MM.1S (cell line): Measurements from ENCODE around the gene NR1D2.
A peak's percentile ranks its signal among the peaks of the same experiment; 100 is the strongest.

Experiments used
- DNase-seq: peaks from one replicate; pipeline ENCODE4 v3.0.0-alpha.2; 2015
- H2AFZ ChIP-seq: fragments of 300-600 bp; sonication (generic); 2 replicates; pipeline ENCODE4 v1.6.0; 2016; ENCODE audit warnings: antibody characterized with exemption, low read length
- H3F3A ChIP-seq: fragments of 300-600 bp; sonication (generic); 2 replicates; pipeline ENCODE4 v1.6.1; 2016; ENCODE audit warnings: mild to moderate bottlenecking, antibody characterized with exemption, low read length, moderate library complexity, mixed read lengths; ENCODE audit not compliant: insufficient read depth
- H3K27ac ChIP-seq: fragments of 300-600 bp; sonication (generic); 2 replicates; pipeline ENCODE4 v1.5.1; 2016; ENCODE audit warnings: mild to moderate bottlenecking, low read length
- H3K27me3 ChIP-seq: fragments of 300-600 bp; sonication (generic); replicated peaks from 2 replicates; pipeline ENCODE4 v1.6.0; 2016; ENCODE audit warnings: low read length; ENCODE audit not compliant: insufficient read depth
- H3K36me3 ChIP-seq: fragments of 300-600 bp; sonication (generic); replicated peaks from 2 replicates; pipeline ENCODE4 v1.6.1; 2016; ENCODE audit warnings: mild to moderate bottlenecking, low read length, mixed read lengths; ENCODE audit not compliant: insufficient read depth
- H3K4me1 ChIP-seq: fragments of 300-600 bp; sonication (generic); 2 replicates; pipeline ENCODE4 v1.6.1; 2016; ENCODE audit warnings: low read length, mixed read lengths
- H3K4me2 ChIP-seq: fragments of 300-600 bp; sonication (generic); 2 replicates; pipeline ENCODE4 v1.6.0; 2016; ENCODE audit warnings: low read depth, low read length
- H3K4me3 ChIP-seq: fragments of 300-600 bp; sonication (generic); 2 replicates; pipeline ENCODE4 v1.5.1; 2016; ENCODE audit warnings: low read length, mixed read lengths
- H3K79me2 ChIP-seq: fragments of 300-600 bp; sonication (generic); 2 replicates; pipeline ENCODE4 v1.6.1; 2016; ENCODE audit warnings: mixed run types, low read length, mixed read lengths
- H3K9ac ChIP-seq: fragments of 300-600 bp; sonication (generic); 2 replicates; pipeline ENCODE4 v1.6.1; 2016; ENCODE audit warnings: low read length, mixed read lengths
- H3K9me2 ChIP-seq: fragments of 300-600 bp; sonication (generic); replicated peaks from 2 replicates; pipeline ENCODE4 v1.6.1; 2016; ENCODE audit warnings: mild to moderate bottlenecking, low read length, mixed read lengths; ENCODE audit not compliant: insufficient read depth
- H3K9me3 ChIP-seq: fragments of 300-600 bp; sonication (generic); replicated peaks from 2 replicates; pipeline ENCODE4 v1.6.1; 2016; ENCODE audit warnings: mild to moderate bottlenecking, low read length, mixed read lengths; ENCODE audit not compliant: insufficient read depth
- H4K20me1 ChIP-seq: fragments of 300-600 bp; sonication (generic); 2 replicates; pipeline ENCODE4 v1.6.1; 2016; ENCODE audit warnings: mild to moderate bottlenecking, low read length, moderate library complexity, mixed read lengths; ENCODE audit not compliant: insufficient read depth
- CTCF ChIP-seq: fragments of 300-600 bp; sonication (generic); IDR thresholded peaks from 2 replicates; pipeline ENCODE4 v1.5.1; 2016; ENCODE audit warnings: antibody characterized with exemption, low read length, mixed read lengths
- EZH2 ChIP-seq: fragments of 300-600 bp; sonication (generic); optimal IDR thresholded peaks from 2 replicates; pipeline ENCODE3; 2017; ENCODE audit warnings: low read depth, mild to moderate bottlenecking, antibody characterized with exemption, low read length, mixed read lengths
- EZH2phosphoT487 ChIP-seq: fragments of 300-600 bp; sonication (generic); IDR thresholded peaks from 2 replicates; pipeline ENCODE4 v1.6.1; 2018; ENCODE audit warnings: antibody characterized with exemption, low read length

Gene NR1D2

DNA sequence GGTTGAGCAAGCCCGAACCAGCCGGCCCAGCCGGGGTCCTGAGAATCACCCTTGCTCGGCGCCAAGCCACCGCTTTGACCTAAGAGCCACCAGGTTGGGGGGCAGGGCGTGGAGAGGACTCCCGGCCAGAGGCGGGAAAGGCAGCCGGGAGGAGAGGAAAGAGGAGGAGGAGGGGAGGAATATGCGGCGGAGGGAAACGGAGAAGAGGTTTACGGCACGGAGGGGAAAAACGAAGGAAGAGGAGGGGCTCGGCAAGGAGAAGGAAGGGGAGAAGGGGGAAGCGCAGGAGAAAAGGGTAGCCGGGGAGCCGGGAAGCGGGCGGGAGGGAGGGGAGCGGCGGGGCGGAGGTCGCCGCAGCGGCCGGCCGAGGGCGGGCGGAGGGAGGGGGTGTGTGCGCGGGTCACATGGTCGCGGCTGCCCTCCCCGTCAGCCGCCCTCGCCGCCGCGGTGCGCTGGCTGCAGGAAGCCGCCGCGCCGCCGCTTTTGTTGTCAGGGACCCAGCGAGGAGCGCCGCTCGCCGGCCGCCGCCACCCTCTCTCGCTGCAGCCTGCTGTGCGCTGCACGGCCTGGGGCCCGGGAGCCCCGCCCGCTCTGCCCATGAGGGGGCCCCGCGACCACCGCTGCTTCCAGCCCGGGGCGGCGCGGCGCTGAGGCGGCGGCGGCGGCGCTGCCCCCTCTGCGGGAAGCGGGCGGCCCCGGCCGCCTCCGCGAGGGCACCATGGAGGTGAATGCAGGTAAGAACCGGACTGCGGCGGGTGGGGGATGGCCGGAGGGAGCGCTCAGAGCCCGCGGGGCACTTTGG lies at the start of gene NR1D2:
NR1D2 (plus strand) TSS at position 426 of the 802 bp plus-strand sequence; CDS start at position 719, 293 bp downstream.
- peak within 1 kb of the TSS; percentile 97 for H2AFZ ChIP-seq
- H3K27me3 ChIP-seq = no peaks in the 10 kb centered on the region
- no peaks in the 10 kb centered on the region for H3K9me3 ChIP-seq
- H3K4me1 ChIP-seq = peaks cover 16% of the 10 kb centered on the region
- no peak for TF ChIP-seq EZH2phosphoT487
- no peak for TF ChIP-seq EZH2
- no peak for TF ChIP-seq CTCF
- no peaks in the 10 kb centered on the region for H4K20me1 ChIP-seq
- H3K36me3 ChIP-seq = no peaks in the 10 kb centered on the region
- peak; percentile 87 for DNase-seq
- peak within 1 kb of the TSS; percentile 94 for H3K4me3 ChIP-seq
- H3F3A ChIP-seq = peaks cover 11% of the 10 kb centered on the region; the same call in 1 of the 2 replicates
- H3K9me2 ChIP-seq = no peaks in the 10 kb centered on the region
- peak within 1 kb of the TSS; percentile 70 for H3K4me2 ChIP-seq
- H3K27ac ChIP-seq = peak within 1 kb of the TSS; percentile 72
- peak within 1 kb of the TSS; percentile 74 for H3K9ac ChIP-seq
- H3K79me2 ChIP-seq = peaks cover 40% of the 10 kb centered on the region

DNA sequence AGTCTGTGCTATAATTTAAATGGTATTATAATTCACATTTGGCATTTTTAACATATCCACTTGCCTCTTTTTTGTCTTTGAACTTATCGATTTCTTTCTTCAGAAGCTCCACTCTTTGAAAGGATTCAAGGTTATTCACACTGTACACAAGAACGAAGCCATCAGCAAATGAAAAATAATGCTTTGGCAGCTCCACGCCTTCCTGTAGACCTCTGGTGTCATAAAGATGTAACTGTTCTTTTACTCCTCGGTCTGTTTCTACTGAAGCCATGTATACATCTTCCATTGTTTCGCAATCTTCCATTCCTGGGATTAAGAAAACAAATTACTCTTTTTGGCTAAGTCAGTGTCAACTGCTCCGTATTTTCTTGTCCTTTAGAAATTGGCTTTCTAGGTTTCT lies 44.3 kb upstream of the NR1D2 start:
- H3K4me2 ChIP-seq = no peak overlapping the region
- H3K9me3 ChIP-seq = no peaks in the 10 kb centered on the region
- DNase-seq = no peak
- no peaks in the 10 kb centered on the region for H3F3A ChIP-seq
- TF ChIP-seq CTCF (no peak), EZH2phosphoT487 (no peak), EZH2 (no peak)
- no peaks in the 10 kb centered on the region for H3K36me3 ChIP-seq
- H2AFZ ChIP-seq = no peak overlapping the region
- H3K9me2 ChIP-seq = no peaks in the 10 kb centered on the region
- H3K27me3 ChIP-seq = no peaks in the 10 kb centered on the region
- no peaks in the 10 kb centered on the region for H3K79me2 ChIP-seq
- H3K27ac ChIP-seq = no peak overlapping the region
- no peaks in the 10 kb centered on the region for H3K4me1 ChIP-seq
- H3K4me3 ChIP-seq = no peak overlapping the region
- H3K9ac ChIP-seq = no peak overlapping the region
- H4K20me1 ChIP-seq = no peaks in the 10 kb centered on the region

GRCh38 chr3:23904545-23904944 lies 40.5 kb upstream of the NR1D2 start:
- Histone ChIP-seq H2AFZ (no peak overlapping the region), H3K36me3 (no peaks in the 10 kb centered on the region), H3K4me1 (no peaks in the 10 kb centered on the region), H3K9me3 (no peaks in the 10 kb centered on the region), H3K9ac (no peak overlapping the region), H3K4me3 (no peak overlapping the region), H3K27ac (no peak overlapping the region), H3K27me3 (no peaks in the 10 kb centered on the region), H3F3A (no peaks in the 10 kb centered on the region), H4K20me1 (no peaks in the 10 kb centered on the region), H3K9me2 (no peaks in the 10 kb centered on the region), H3K4me2 (no peak overlapping the region), H3K79me2 (no peaks in the 10 kb centered on the region)
- TF ChIP-seq EZH2phosphoT487 = no peak
- no peak for TF ChIP-seq EZH2
- TF ChIP-seq CTCF = no peak
- no peak for DNase-seq
